SK-N-SH (cell line): ENCODE measurements around the gene PSMD2. TPM values are rescaled to one million over a fixed set of nuclear protein-coding genes. Genes with fewer than 3 reads are reported as not detected.

Experiments used
- CTCF ChIA-PET: fragments of 300-600, 350-600 bp; formaldehyde crosslinking; extraction: SDS; loops from one replicate; lab custom pipeline; 2021; lab: Yijun Ruan, JAX
- POLR2A ChIA-PET: fragments of 350-600 bp; sonication (Branson Sonifier 250); formaldehyde crosslinking; extraction: SDS; loops from one replicate; lab custom pipeline; 2020; ENCODE audit warnings: antibody characterized with exemption, inconsistent platforms; lab: Yijun Ruan, JAX
- DNase-seq: peaks from one replicate; pipeline ENCODE4 v3.0.0; 2012
- H2AFZ ChIP-seq: fragments of 200-600 bp; sonication (generic); 2 replicates; pipeline ENCODE4 v1.8.1; 2016; ENCODE audit warnings: antibody characterized with exemption, mild to moderate bottlenecking, low read depth
- H3F3A ChIP-seq: fragments of 200-600 bp; sonication (generic); replicated peaks from 2 replicates; pipeline ENCODE3; 2016; ENCODE audit warnings: antibody characterized with exemption, mild to moderate bottlenecking; ENCODE audit not compliant: insufficient read depth
- H3K27ac ChIP-seq, 2 experiments: fragments of 200-500 bp in 1 of 2; fragments of 200-600 bp in 1 of 2; sonication (Bioruptor generic) in 1 of 2; sonication (generic), shearing (Covaris generic) in 1 of 2; 2 replicates each; pipeline versions ENCODE4 v1.5.1 to v1.6.1; 2014 to 2016; ENCODE audit warnings: low read depth in 2 of 2, inconsistent platforms in 1 of 2, low read length in 1 of 2, mild to moderate bottlenecking in 1 of 2, mixed read lengths in 1 of 2
- H3K27me3 ChIP-seq: fragments of 200-600 bp; sonication (generic), shearing (Covaris generic); 2 replicates; pipeline ENCODE4 v1.6.1; 2016; ENCODE audit warnings: mixed run types; ENCODE audit not compliant: insufficient read depth
- H3K36me3 ChIP-seq, 2 experiments: fragments of 200-500 bp in 1 of 2; fragments of 200-600 bp in 1 of 2; sonication (Bioruptor generic) in 1 of 2; sonication (generic) in 1 of 2; replicated peaks in 1 of 2; 2 replicates each; pipeline versions ENCODE3 to v1.5.1; 2014 to 2016; ENCODE audit warnings: low read length in 1 of 2, mild to moderate bottlenecking in 1 of 2; ENCODE audit not compliant: insufficient read depth in 2 of 2, control insufficient read depth in 1 of 2
- H3K4me1 ChIP-seq, 2 experiments: fragments of 200-500 bp in 1 of 2; fragments of 200-600 bp in 1 of 2; sonication (Bioruptor generic) in 1 of 2; sonication (generic), shearing (Covaris generic) in 1 of 2; 2 replicates each; pipeline versions ENCODE4 v1.5.1 to v1.6.1; 2014 to 2016; ENCODE audit warnings: low read depth in 1 of 2, low read length in 1 of 2, mixed run types in 1 of 2; ENCODE audit not compliant: insufficient read depth in 2 of 2, control insufficient read depth in 1 of 2
- H3K4me2 ChIP-seq: fragments of 200-600 bp; sonication (generic), shearing (Covaris generic); 2 replicates; pipeline ENCODE4 v1.6.1; 2017; ENCODE audit warnings: mixed run types
- H3K4me3 ChIP-seq, 2 experiments: fragments of 200-500 bp in 1 of 2; fragments of 200-600 bp in 1 of 2; sonication (Bioruptor generic) in 1 of 2; sonication (generic), shearing (Covaris generic) in 1 of 2; 2 replicates each; pipeline versions ENCODE4 v1.5.1 to v1.8.1; 2014 to 2016; ENCODE audit warnings: low read depth in 2 of 2, inconsistent platforms in 1 of 2, low read length in 1 of 2, mild to moderate bottlenecking in 1 of 2, mixed read lengths in 1 of 2, moderate library complexity in 1 of 2
- H3K79me2 ChIP-seq: fragments of 200-600 bp; sonication (generic); 2 replicates; pipeline ENCODE4 v1.8.1; 2017; ENCODE audit warnings: mild to moderate bottlenecking; ENCODE audit not compliant: insufficient read depth
- H3K9ac ChIP-seq: fragments of 200-600 bp; sonication (generic); 2 replicates; pipeline ENCODE4 v1.6.1; 2017; ENCODE audit warnings: mixed run types
- H3K9me2 ChIP-seq: fragments of 200-600 bp; sonication (generic); 2 replicates; pipeline ENCODE4 v1.6.1; 2017; ENCODE audit warnings: mixed run types
- H3K9me3 ChIP-seq: fragments of 200-600 bp; sonication (generic); 2 replicates; pipeline ENCODE4 v1.6.1; 2017; ENCODE audit warnings: mixed run types, mild to moderate bottlenecking, moderate library complexity
- H4K20me1 ChIP-seq: fragments of 200-600 bp; sonication (generic); 2 replicates; pipeline ENCODE4 v1.6.1; 2017; ENCODE audit warnings: mild to moderate bottlenecking, mixed run types; ENCODE audit not compliant: insufficient read depth
- CHD2 ChIP-seq: fragments of 150-350 bp; IDR thresholded peaks from 2 replicates; pipeline ENCODE4 v1.6.1; 2018; ENCODE audit warnings: low read length; ENCODE audit not compliant: partially characterized antibody
- EP300 ChIP-seq, 2 experiments: IDR thresholded peaks; 2 replicates each; pipeline versions ENCODE4 v1.4.0 to v1.6.1; 2012; ENCODE audit warnings: borderline replicate concordance in 1 of 2, low read depth in 1 of 2, low read length in 1 of 2
- JUND ChIP-seq: IDR thresholded peaks from 2 replicates; pipeline ENCODE4 v1.4.0; 2012
- MEF2A ChIP-seq: IDR thresholded peaks from 2 replicates; pipeline ENCODE4 v1.4.0; 2012; ENCODE audit warnings: low read depth, borderline replicate concordance
- MXI1 ChIP-seq: IDR thresholded peaks from 2 replicates; pipeline ENCODE4 v1.6.1; 2012; ENCODE audit warnings: mild to moderate bottlenecking, low read depth, low read length, improper control_type of control experiment
- SIN3A ChIP-seq: IDR thresholded peaks from 2 replicates; pipeline ENCODE4 v1.6.1; 2012; ENCODE audit warnings: low read depth, mild to moderate bottlenecking, low read length, moderate library complexity, borderline replicate concordance
- TCF12 ChIP-seq: IDR thresholded peaks from 2 replicates; pipeline ENCODE4 v1.4.0; 2012
- YY1 ChIP-seq: IDR thresholded peaks from 2 replicates; pipeline ENCODE4 v1.4.0; 2012; ENCODE audit warnings: low read depth, mild to moderate bottlenecking
- WGBS: methylation state at CpG from one replicate; pipeline ENCODE4 v1.1.6; 2017; ENCODE audit warnings: low lambda C conversion rate; 5-methylcytosine and 5-hydroxymethylcytosine counted together
- polyA plus RNA-seq, 3 experiments: library from polyadenylated mRNA; depleted of rRNA; stranded (reverse); fragments of >200 nt; gene quantifications; 2 replicates each; pipeline ENCODE4 v1.2.3, GENCODE V29; 2012
- TF ChIP-seq, protein P1 (sequence below): IDR thresholded peaks from 2 replicates; pipeline ENCODE4 v1.4.0; 2012; ENCODE audit warnings: low read depth

PSMD2 gene
- polyA plus RNA-seq, 1 of the 3 experiments (the other 2 are of a cell fraction) = 328 TPM

DNA sequence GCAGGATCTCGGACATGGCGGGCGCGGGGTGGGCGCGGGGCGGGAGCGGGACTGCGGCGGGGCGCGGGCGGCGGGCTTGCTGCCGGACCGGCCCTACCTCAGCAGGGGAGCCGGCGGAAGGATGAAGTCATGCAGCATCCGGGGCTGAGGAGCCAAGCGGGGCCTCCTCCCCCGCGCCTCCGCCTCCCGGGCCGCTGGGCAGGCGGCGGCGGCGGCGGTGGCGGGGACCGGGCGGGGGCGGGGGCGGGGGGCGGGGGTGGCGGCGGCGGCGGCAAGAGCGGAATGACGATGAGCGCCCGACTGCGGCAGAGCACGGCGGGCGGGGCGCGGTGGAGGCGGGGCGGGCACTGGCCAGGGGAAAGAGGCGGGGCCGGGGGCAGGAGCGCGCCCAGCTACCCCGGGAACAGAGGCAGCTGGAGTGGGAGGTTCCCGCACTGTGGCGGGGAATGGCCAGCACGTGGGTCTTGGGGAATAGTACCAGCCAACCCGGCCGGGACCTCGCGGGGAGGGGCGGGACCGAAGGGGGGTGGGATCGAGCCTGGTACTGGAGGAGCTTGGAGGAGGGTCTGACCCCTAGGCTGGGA is 37.7 kb upstream of the PSMD2 start, which contains the start of gene CAMK2N2:
Gene CAMK2N2 (minus strand): TSS at position 284 of the 584 bp plus-strand sequence. CDS start 268 bp downstream, at position 16.
- peak within 1 kb of the TSS; percentile 17; the same call in 1 of the 2 replicates for H3K9ac ChIP-seq
- peaks cover 4% of the 10 kb centered on the region for H3F3A ChIP-seq
- ChIA-PET CTCF (interaction anchor here (0.8 to 4.1 kb wide), 5 partner anchors 11 to 116 kb away, joined by 3 to 25 read pairs (median 3); partner anchors contain the start of genes EEF1AKMT4 and VWA5B2), POLR2A (interaction anchor here (0.6 to 1.2 kb wide), 2 partner anchors 234 to 377 kb away, joined by 3 read pairs; partner anchors contain the start of gene PARL)
- WGBS = 2% methylated on average over 7 of the region's 67 CpGs
- H2AFZ ChIP-seq = peak within 1 kb of the TSS; percentile 81
- peaks cover 24% of the 10 kb centered on the region for H4K20me1 ChIP-seq
- peak; percentile 98 for DNase-seq
- H3K4me2 ChIP-seq = peak within 1 kb of the TSS; percentile 95
- no peaks in the 10 kb centered on the region for H3K9me3 ChIP-seq
- TF ChIP-seq MXI1 (peak; percentile 70), EP300 (IDR thresholded peaks at IDR 0.05; ENCODE audit: borderline replicate concordance in 1 of 2, low read depth in 1 of 2, low read length in 1 of 2) (no peak), MEF2A (no peak), TCF12 (no peak), JUND (no peak)
- TF ChIP-seq, protein P1, sequence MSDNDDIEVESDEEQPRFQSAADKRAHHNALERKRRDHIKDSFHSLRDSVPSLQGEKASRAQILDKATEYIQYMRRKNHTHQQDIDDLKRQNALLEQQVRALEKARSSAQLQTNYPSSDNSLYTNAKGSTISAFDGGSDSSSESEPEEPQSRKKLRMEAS = 0 out of 2 replicates have a peak, but pooled peaks have one; percentile 29
- H3K36me3 ChIP-seq = no peaks in the 10 kb centered on the region
- H3K9me2 ChIP-seq = no peaks in the 10 kb centered on the region
- peak within 1 kb of the TSS; percentile 54 to 80 for H3K4me3 ChIP-seq
- H3K4me1 ChIP-seq = peaks cover 0 to 22% of the 10 kb centered on the region in 2 experiments; a peak in 1 of 4 replicates
- no peaks in the 10 kb centered on the region for H3K27me3 ChIP-seq
- peak within 1 kb of the TSS; percentile 28 to 50; a peak in 2 of 4 replicates for H3K27ac ChIP-seq
- H3K79me2 ChIP-seq = no peaks in the 10 kb centered on the region

DNA sequence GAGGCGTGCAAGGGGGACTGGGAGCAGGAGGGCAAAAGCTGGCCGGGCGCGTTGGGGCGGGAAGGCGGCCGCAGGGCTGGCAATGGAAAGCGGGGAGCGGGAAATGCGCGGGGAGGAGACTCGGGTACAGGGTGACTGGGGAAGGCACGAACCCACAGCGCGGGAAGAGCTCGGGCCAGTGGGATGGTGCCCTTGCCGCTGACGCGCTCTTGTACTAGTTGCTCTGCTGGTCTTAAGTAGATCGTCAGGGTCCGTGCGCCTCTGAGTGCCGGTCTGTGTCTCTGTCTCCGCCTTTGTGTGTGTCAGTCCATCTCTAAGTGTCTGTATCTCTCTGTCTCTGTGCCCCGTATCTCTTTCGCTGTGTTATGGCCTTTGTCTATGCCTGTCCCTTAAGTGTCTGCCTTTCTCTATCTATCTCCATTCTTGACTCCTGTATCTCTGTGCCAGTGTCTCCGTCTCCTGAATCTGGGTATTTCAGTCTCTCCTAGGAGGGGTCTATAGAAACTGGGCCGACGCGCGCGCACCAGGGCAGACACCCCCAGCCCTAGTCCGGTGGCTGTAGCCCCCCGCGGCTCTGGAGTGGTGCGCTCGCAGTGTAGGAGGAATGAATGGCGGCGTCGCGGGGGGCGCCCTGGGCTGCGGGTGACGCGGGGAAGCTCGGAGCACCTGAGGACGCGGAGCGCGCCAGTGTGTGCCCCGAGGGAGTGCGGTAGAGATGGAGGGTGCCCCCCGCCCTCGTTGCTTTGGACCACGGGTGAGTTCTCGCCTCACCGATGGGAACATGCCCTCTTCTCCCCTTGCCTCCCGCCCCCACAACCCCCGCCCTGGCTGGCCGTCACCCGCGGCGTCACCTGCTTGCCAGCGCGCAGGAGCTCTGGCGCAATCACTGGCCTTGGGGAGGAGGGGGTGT is 36.9 kb upstream of the PSMD2 start:
- peaks cover 4% of the 10 kb centered on the region for H3F3A ChIP-seq
- no peaks in the 10 kb centered on the region for H3K36me3 ChIP-seq
- peak overlapping the region; percentile 95 for H3K4me2 ChIP-seq
- H3K9me2 ChIP-seq = no peaks in the 10 kb centered on the region
- H3K9me3 ChIP-seq = no peaks in the 10 kb centered on the region
- peak overlapping the region; percentile 72 for H2AFZ ChIP-seq
- WGBS = 4% methylated on average over 41 of the region's 66 CpGs
- DNase-seq = peak; percentile 72
- ChIA-PET POLR2A (interaction anchor here (0.6 to 1.2 kb wide), 2 partner anchors 233 to 377 kb away, joined by 3 read pairs; partner anchors contain the start of gene PARL), CTCF (interaction anchor here (0.8 to 4.1 kb wide), 7 partner anchors 12 to 367 kb away, joined by 3 to 25 read pairs (median 4); partner anchors contain the start of genes EEF1AKMT4 and VWA5B2)
- H3K4me1 ChIP-seq = peaks cover 0 to 22% of the 10 kb centered on the region in 2 experiments; a peak in 1 of 4 replicates
- H3K79me2 ChIP-seq = no peaks in the 10 kb centered on the region
- peak overlapping the region; percentile 54 to 67 for H3K4me3 ChIP-seq
- H3K9ac ChIP-seq = peak overlapping the region; percentile 10; the same call in 1 of the 2 replicates
- peak overlapping the region in 1 of 2 experiments; percentile 23; a peak in 1 of 4 replicates for H3K27ac ChIP-seq
- TF ChIP-seq MXI1 (peak; percentile 49; the same call in 1 of the 2 replicates), SIN3A (no peak), CHD2 (no peak), YY1 (no peak), MEF2A (no peak)
- H3K27me3 ChIP-seq = no peaks in the 10 kb centered on the region; the same call in 1 of the 2 replicates
- H4K20me1 ChIP-seq = peaks cover 24% of the 10 kb centered on the region
